Natural killer cell (primary cell): ENCODE results near the gene OR8J1. TPM values are rescaled to one million over a fixed set of nuclear protein-coding genes. Genes with fewer than 3 reads are reported as not detected.

ENCODE experiments used
- ATAC-seq, 3 donors: fragments of 150-1000 bp in 2 of 3; fragments of 200-7000 bp in 1 of 3; cut with Tn5 transposase; 1 replicate in 1 of 3; 2 replicates in 2 of 3; pipeline ENCODE4 v1.10.0; 2021; ENCODE audit warnings: mild to moderate bottlenecking in 2 of 3, moderate library complexity in 2 of 3
- DNase-seq, 2 donors: peaks; one replicate each; pipeline versions ENCODE4 v3.0.0 to v3.0.0-alpha.2; 2013 to 2021; ENCODE audit warnings: mixed read lengths in 1 of 2
- H3K27ac ChIP-seq: one replicate; pipeline ENCODE4 v1.5.1; 2013; ENCODE audit warnings: mild to moderate bottlenecking, low read length
- H3K27me3 ChIP-seq: one replicate; pipeline ENCODE4 v1.6.1; 2013; ENCODE audit warnings: low read length; ENCODE audit not compliant: control insufficient read depth, insufficient read depth
- H3K36me3 ChIP-seq: one replicate; pipeline ENCODE4 v1.6.1; 2013; ENCODE audit warnings: low read length; ENCODE audit not compliant: control insufficient read depth, insufficient read depth
- H3K4me1 ChIP-seq: one replicate; pipeline ENCODE4 v1.6.1; 2013; ENCODE audit warnings: low read length; ENCODE audit not compliant: control insufficient read depth, insufficient read depth
- H3K4me3 ChIP-seq: one replicate; pipeline ENCODE4 v1.5.1; 2013; ENCODE audit warnings: low read length
- H3K9me3 ChIP-seq: one replicate; pipeline ENCODE4 v1.6.1; 2013; ENCODE audit warnings: low read length; ENCODE audit not compliant: control insufficient read depth, insufficient read depth
- H3K27ac Mint-ChIP-seq, 2 donors: one replicate each; pipeline ENCODE4 v1.8.0; 2022; ENCODE audit warnings: mild to moderate bottlenecking in 2 of 2, mixed read lengths in 2 of 2, moderate library complexity in 1 of 2
- H3K27me3 Mint-ChIP-seq, 2 donors: one replicate each; pipeline ENCODE4 v1.8.0; 2022; ENCODE audit warnings: low read depth in 2 of 2, mixed read lengths in 2 of 2
- H3K36me3 Mint-ChIP-seq: one replicate; pipeline ENCODE4 v1.8.0; 2022; ENCODE audit warnings: mixed read lengths
- H3K4me1 Mint-ChIP-seq, 2 donors: one replicate each; pipeline ENCODE4 v1.8.0; 2022; ENCODE audit warnings: mixed read lengths in 2 of 2
- H3K4me3 Mint-ChIP-seq: one replicate; pipeline ENCODE4 v1.8.0; 2022; ENCODE audit warnings: mild to moderate bottlenecking, moderate library complexity, mixed read lengths
- H3K9me3 Mint-ChIP-seq, 2 donors: one replicate each; pipeline ENCODE4 v1.8.0; 2022; ENCODE audit warnings: mixed read lengths in 2 of 2
- CTCF ChIP-seq: fragments of 200-600 bp; IDR thresholded peaks from one replicate; pipeline ENCODE4 v1.8.0; 2022; ENCODE audit warnings: antibody characterized with exemption
- WGBS: methylation state at CpG from one replicate; pipeline ENCODE4 v1.1.7; 2013; ENCODE audit warnings: missing lambda C conversion rate; ENCODE audit not compliant: insufficient coverage; 5-methylcytosine and 5-hydroxymethylcytosine counted together
- intact Hi-C: fragments of 100-400 bp; cut with micrococcal nuclease; formaldehyde crosslinking; loops from one replicate; pipeline ENCODE4 v1.14.2; 2022
- total RNA-seq, 4 donors: library from RNA; stranded (reverse); fragments of 120-200 nt in 1 of 4; gene quantifications; one replicate each; pipeline versions ENCODE4 v1.2.3 to v1.2.4, GENCODE V29; 2013 to 2022

OR8J1 gene
- total RNA-seq, 3 donors from 2014 or later (not counting 1 experiment from before 2014, with no cell fraction given) = not detected

DNA sequence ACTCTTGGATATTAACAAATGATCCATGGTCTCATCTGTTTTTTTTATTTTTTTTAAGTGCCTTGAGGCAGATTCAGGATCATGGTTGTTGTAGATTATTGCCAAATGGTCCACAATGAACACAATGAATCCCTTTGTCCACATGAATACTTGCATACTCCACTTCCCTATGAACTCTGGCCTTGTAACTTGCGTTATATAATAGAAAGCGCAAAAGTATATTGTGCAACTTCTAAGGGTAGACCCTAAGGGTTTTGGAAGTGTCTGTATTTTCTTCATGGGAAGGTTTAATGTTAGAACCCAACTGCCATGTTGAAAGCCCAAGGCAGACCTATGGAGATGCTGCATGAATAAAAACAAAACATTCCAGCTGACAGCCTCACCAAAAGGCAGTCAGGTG is 50.3 kb downstream of the OR8J1 start:
- H3K27ac Mint-ChIP-seq = no peak overlapping the region
- Histone ChIP-seq H3K9me3 (peaks cover 4% of the 10 kb centered on the region), H3K4me1 (no peaks in the 10 kb centered on the region), H3K27ac (no peak overlapping the region), H3K4me3 (no peak overlapping the region), H3K27me3 (no peaks in the 10 kb centered on the region), H3K36me3 (no peaks in the 10 kb centered on the region)
- no peak for TF ChIP-seq CTCF
- DNase-seq (no peak), ATAC-seq (no peak)
- WGBS = 100% methylated on average over 1 of the region's 2 CpGs
- no peaks in the 10 kb centered on the region for H3K4me1 Mint-ChIP-seq
- no peaks in the 10 kb centered on the region for H3K27me3 Mint-ChIP-seq
- H3K36me3 Mint-ChIP-seq = peaks cover 19% of the 10 kb centered on the region
- peaks cover 15 to 26% of the 10 kb centered on the region in 2 donors for H3K9me3 Mint-ChIP-seq
- H3K4me3 Mint-ChIP-seq = no peak overlapping the region
- intact Hi-C loops = no loop called here

DNA sequence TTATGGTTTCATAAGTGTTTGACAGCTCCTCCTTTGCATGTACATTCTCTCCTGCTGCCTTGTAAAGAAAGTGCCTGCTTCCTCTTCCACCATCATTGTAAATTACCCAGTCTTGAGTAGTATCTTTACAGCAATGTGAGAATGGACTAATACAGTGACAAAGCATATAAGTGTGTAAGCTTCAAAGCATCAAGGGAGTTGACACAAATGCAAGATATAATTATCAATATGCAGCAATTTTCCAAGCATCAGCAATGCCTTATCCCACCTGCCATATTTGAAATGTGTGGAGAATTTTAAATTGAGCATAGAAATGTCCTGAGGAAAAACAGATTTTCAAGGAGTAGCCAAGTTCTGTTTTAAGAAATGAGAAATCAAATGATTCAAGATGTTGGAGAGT is 56.7 kb downstream of the OR8J1 start:
- ATAC-seq (no peak), DNase-seq (no peak)
- Mint-ChIP-seq H3K9me3 (peaks cover 13 to 25% of the 10 kb centered on the region in 2 donors), H3K4me3 (no peak overlapping the region), H3K4me1 (no peaks in the 10 kb centered on the region), H3K27me3 (no peaks in the 10 kb centered on the region), H3K27ac (no peak overlapping the region), H3K36me3 (peaks cover 8% of the 10 kb centered on the region)
- no peak for TF ChIP-seq CTCF
- intact Hi-C loops = no loop called here
- Histone ChIP-seq H3K4me3 (no peak overlapping the region), H3K27ac (no peak overlapping the region), H3K9me3 (peaks cover 11% of the 10 kb centered on the region), H3K4me1 (no peaks in the 10 kb centered on the region), H3K36me3 (no peaks in the 10 kb centered on the region), H3K27me3 (no peaks in the 10 kb centered on the region)

Other genes with a start within 250 kb of the OR8J1 start
- not detected for gene OR8H3, start 231.9 kb upstream of the OR8J1 start, total RNA-seq
- gene OR8J3, start 214.1 kb upstream of the OR8J1 start, total RNA-seq = not detected
- gene OR8K5, start 194.0 kb upstream of the OR8J1 start, total RNA-seq = not detected
- gene OR5J2, start 177.7 kb upstream of the OR8J1 start, total RNA-seq = not detected
- not detected for gene OR5T2, start 120.0 kb upstream of the OR8J1 start, total RNA-seq
- not detected for gene OR5T3, start 102.0 kb upstream of the OR8J1 start, total RNA-seq
- gene OR5T1, start 80.1 kb upstream of the OR8J1 start, total RNA-seq = not detected
- gene OR8H1, start 62.0 kb upstream of the OR8J1 start, total RNA-seq = not detected
- not detected for gene OR8K3, start 39.1 kb upstream of the OR8J1 start, total RNA-seq
- gene OR8K1, start 8.3 kb upstream of the OR8J1 start, total RNA-seq = not detected
- gene OR8U1, start 21.3 kb downstream of the OR8J1 start, total RNA-seq = not detected
- not detected for gene OR5AL1, start 58.4 kb downstream of the OR8J1 start, total RNA-seq
- not detected for gene OR5M3, start 119.1 kb downstream of the OR8J1 start, total RNA-seq
- gene OR5M8, start 137.1 kb downstream of the OR8J1 start, total RNA-seq = not detected
- gene OR5M11, start 189.0 kb downstream of the OR8J1 start, total RNA-seq = not detected
- not detected for gene OR5M10, start 223.4 kb downstream of the OR8J1 start, total RNA-seq